HG03066 (cell line): ENCODE measurements around the gene RNLS.
"Not testable (repeated sequence)": the region's sequence is repeated elsewhere in the genome, so short reads cannot be mapped to it uniquely, and the experiment has no call there.

Experiments used
- ATAC-seq: cut with Tn5 transposase; IDR thresholded peaks from one replicate; pipeline ENCODE4 v1.9.1; 2021; ENCODE audit warnings: low read depth; ENCODE audit not compliant: unreplicated experiment

The RNLS gene

DNA sequence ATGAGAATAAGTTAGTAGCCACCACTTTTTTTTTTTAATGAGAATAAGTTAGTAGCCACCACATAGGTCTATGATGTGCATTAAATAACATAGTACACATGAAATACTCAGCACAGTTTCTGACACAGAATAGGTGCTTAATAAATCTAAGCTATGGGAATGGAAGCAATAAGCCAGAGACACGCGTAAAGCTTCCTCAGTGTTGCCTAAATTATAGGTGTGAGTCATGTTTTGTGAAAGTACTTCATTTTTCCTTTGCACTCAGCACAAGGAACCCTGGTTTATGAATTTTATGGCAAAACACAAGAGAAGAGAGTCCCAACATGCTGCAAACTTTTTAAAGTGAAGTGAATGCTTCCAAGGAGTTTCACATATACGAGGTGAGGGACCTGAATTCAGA is 267.4 kb downstream of the RNLS start:
- ATAC-seq, result no peak

DNA sequence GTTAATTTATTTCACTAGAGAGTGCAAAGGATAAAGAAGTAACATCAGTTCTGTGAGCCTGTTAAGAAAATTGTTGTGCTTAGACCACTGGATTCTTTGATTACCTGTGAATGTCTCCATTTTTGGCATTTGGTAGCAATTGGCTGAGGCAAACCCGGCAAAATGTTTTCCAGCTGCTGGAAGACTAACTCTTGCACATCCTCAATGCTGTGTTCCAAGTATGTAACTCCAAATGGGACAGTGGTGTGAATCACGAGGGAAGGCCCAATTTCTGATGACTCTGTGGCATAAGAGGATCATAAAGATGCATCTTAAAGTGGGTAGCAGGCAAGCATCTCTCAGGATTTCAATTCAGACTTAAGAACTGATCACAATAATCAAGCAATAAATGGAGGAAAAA is 268.8 kb downstream of the RNLS start:
- ATAC-seq, result no peak

DNA sequence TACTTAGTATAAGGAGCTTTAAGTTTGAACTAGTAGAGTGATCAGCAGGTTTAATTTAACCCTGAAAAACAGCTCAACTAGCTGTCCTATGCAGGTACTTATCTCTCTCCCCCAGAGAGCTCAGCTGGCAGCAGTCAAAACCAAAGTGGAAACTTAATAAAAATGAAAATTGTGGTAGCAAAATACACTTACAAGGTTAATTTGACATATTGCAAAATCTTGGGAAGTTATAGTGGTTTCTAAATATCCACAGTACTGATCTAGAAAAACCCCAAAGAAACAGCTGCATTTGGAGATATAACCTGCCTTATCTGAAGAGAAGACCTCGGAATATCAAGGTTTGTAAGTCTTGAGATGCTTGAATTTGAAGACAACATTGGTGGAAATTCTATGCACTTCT is 269.2 kb downstream of the RNLS start:
- no peak for ATAC-seq

DNA sequence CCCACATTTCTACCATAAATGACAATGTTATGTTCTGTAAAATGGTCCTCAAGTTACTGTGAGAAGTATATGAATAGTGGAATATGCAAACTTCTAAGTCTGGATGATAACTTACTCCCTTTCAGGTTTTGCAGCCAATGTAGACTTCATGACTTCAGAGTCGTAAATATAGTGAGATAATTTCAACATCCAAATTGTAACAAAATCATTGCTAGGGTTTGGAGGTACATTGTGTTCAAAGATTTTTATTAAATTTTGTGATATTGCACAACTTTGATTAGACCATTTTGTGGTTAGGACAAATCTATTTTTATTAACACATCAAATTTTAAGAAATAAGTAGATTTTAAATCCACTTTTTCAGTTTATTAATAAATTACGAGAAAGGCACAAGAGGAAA is 270.3 kb downstream of the RNLS start:
- ATAC-seq, result no peak

DNA sequence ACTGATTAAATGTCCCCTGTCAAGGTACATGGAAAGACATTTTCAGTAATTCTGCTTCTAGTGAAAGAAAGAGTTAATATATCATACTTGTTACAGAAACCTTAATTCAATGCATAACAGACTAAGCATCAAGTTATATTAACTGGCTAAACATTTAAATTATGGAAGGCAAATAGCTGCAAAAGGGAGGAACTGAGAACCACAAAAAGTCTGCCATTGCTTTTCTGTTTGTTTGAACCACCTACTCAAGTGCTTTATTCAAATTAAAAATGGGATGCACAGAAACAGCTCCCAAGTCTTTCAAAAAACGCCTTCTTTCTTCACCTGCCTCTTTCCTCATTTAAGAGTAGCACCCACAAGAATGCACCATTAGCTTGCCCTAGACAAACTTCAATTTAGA is 271.9 kb downstream of the RNLS start:
- no peak for ATAC-seq

DNA sequence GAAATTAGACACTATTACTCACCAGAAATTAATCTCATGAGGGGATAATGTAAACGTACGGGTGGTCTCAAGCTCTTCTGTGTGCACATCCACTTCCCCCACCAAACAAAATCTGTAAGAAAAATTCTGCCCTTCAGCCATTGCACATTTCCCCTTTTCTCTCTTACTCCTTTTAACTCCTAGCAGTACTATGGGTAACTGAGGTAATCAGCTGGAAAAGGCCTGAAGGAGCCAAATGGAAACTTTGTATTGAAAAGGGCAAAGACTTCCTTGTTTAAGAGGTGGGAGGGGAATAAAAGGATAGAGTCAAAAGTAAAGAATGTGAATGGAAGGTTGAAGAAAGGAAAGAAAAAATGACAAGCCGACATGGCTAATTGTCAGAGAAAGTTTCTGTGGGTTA is 273.8 kb downstream of the RNLS start:
- ATAC-seq, result no peak

DNA sequence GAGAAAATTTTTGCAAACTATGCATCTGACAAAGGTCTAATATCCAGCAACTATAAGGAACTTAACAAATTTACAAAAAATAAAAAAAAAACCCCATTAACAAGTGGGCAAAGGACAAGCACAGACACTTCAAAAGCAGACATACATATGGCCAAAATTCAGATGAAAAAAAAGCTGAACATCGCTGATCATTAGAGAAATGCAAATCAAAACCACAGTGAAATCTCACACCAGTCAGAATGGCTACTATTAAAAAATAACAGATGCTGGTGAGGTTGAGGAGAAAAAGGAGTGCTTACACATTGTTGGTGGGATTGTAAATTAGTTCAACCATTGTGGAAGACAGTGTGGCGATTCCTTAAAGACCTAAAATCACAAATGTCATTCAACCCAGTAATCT is 274.8 kb downstream of the RNLS start:
- ATAC-seq, result not testable (repeated sequence)

DNA sequence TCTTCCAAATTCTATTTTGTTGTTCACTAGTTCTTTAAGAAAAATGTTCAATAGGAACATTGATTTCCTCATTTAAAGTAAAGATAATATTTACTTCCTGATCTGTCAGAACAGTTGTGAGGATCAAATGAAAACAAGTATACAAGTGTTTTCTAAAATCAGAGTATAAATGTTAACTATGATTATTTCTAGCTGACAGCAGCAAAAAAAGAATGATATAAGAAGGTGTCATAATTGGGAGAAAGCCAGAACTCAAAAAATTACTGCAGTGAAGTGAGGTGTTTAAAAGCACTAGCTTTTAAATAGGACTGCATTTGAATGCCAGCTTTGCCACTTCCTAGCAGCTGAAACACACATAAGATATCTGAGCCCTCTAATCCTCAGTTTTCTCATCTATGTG is 283.3 kb downstream of the RNLS start:
- no peak for ATAC-seq

DNA sequence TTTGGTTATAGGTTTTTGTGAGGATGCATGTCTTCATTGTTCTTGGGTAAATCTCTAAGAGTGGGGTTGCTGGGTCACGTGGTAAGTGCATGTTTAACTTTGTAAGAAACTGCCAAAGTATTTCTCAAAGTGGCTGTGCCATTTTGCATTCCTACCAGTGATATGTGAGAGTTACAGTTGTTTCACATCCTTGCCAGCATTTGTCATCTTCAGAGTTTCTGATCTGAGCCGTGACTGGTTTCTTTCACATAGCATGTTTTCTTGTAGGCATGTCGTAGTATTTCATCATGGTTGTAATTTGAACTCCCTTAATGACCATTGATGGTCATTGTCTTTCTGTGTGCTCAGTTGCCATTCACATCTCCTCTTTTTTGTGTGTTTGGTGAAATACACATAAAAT is 286.0 kb downstream of the RNLS start:
- ATAC-seq, result no peak

DNA sequence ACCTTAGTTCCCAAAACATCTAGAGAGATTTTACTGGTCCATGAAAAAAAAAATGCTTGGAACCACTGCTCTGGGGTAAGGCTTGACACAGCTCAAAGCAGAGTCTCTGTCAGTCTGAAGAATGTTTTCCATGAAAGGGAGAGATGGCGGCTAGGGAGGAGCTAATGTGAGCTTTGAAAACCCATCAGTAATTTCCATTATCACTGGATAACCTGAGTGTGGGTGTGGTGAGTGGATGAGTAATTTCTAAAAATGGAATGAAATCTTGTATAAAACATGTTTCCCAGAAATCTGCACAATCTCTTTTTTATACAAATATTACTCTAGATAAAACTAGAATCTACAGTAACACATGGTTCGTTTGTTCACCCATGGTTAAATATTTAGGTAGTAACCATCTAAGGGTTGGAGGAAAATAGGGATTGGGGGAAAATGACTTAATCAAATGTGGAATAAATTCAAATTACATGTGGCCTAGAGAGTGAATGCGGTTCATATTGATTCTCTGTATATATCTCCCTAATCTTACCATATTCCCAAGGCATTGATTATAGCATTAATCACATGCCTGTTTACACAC is 289.4 kb downstream of the RNLS start:
- ATAC-seq, result no peak

DNA sequence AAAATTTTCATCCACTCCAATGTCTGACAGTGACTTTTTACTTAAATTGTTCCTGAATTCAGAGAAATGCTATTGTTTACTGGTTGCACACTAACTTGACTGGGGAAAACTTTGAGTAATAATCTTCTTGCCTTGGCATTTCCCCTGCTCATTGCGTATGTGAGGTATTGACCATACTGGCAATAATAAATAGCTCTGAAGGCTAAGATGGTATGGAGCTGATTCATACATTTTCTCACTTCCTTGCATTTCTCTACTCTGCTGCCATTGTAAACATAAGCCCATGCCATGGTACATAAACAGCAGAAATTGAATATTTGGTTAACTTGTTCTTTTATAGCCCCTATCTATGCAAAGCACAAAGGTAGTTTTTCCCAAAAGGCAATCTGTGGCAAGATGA is 290.0 kb downstream of the RNLS start:
- no peak for ATAC-seq

DNA sequence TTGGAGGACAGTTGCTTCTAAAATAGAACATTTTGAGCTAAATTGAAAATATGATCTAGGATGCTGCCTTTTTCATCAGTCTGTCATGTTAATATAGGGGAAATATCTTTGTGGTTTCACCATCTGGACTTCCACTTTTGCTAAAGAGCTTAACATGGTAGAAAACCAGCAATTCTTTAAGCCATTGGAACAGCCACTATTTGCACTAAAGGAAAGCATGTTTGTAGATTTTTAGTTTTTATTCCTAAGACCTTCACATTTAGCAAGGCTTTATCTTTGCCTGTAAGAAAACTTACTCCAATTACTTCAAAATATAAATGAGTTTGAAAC is 291.0 kb downstream of the RNLS start:
- ATAC-seq, result no peak

DNA sequence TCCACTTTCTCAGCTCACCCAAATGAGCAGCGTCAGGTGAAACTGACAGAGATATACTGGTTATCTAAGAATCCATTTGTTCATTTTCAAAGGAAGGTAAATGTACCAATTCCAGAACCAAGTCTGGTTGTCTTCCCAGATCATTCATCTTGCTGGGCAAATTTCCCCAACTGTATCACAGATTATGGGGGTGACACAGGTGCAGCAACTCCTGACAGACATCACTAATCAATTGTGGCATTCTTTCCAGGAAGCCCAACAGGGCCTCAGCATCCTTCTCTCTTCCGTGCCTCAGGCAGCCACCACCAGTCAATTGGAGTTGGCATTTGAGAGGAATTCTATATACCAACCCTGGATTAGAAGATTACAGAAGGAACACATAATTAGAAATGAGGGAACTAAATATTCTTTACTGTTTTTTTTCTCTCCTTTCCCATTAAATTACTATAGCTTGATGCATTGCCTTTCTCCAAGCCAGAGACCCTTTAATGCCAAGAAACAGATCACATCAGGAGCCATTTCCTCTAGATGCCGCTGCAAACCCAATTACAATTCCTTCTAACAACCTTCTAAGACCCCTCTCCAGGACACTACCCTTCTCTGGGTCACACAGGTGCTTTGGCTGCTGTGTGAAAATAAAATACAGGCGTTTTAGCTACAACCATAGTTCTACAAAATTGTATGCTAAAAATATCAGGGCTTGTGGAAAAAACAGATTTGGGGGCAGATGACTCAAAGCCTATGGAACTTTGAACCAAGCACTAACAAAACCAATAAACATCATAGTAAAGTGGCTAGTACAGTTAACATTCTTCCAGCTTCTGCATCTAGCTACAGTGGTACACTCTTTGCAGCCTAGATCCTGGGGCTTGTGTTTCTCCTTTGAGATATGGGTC is 291.6 kb downstream of the RNLS start:
- no peak for ATAC-seq

DNA sequence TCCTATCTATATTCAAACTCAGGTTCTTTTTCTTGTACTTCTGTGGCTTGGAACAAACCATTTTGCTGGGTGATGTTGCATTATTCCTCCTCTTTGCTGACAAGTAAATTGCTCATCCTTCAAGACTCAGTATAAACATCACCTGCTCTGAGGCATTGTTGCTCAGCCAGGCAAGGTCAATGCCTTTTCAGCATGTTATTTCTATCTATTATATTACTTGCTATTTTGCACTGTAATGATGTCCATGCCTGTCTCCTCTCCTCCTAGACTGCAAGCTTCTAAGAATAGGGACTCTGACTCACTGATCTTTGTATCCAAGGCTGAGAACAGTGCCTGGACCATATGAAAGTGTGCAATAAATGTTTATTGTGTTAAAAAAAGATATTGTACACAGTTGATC is 293.8 kb downstream of the RNLS start:
- no peak for ATAC-seq

DNA sequence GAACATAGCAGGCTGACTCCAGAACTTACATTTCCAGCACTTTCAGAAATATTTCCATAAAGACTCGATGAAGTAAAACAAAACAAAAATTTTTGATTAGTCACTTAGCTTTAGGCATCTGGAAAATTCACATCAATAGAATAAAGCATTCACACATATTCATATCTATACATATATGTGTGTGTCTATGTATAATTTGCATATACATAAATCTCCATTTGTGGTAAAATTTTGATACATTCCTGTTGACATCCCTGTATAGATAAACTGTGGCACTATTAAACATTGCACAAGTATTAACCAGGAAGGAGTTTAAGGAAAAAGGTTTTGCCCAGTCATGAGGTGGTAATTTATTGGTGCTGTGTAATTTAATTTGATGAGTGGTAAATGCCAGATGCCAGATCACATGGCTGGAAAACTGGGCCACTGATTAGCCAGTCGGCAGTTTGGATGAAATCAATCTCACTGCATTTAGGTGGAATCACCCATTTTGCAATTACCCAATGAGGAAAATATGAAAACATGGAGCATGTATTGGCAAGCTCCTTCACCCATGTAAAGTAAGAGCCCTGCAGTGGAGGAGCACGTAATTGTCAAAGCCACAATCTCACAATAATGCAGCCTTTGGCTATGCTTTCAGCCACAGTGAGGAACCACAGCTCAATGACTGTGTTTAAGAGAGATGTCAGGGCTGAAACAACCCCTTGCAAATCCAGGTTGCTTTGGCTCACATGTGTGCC is 294.6 kb downstream of the RNLS start:
- ATAC-seq, result peak; percentile 62

DNA sequence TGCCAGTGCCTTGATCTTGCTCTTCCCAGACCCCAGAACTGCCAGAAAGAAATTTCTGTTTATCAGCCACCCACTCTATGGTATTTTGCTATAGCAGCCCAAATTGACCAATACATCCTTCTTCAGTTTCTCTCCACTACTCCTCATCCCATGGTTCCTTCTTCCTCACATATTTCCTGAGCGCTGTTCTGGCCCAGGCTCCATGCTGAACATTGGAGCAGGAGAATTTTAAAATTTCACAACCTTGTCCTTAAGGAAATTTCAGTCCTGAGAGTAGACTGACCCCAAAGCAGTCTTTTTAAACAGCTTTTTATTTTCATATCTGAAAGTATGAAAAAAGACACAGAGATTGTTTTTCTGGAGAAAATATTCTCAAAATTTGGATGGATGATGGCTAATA is 297.1 kb downstream of the RNLS start:
- ATAC-seq, result no peak

DNA sequence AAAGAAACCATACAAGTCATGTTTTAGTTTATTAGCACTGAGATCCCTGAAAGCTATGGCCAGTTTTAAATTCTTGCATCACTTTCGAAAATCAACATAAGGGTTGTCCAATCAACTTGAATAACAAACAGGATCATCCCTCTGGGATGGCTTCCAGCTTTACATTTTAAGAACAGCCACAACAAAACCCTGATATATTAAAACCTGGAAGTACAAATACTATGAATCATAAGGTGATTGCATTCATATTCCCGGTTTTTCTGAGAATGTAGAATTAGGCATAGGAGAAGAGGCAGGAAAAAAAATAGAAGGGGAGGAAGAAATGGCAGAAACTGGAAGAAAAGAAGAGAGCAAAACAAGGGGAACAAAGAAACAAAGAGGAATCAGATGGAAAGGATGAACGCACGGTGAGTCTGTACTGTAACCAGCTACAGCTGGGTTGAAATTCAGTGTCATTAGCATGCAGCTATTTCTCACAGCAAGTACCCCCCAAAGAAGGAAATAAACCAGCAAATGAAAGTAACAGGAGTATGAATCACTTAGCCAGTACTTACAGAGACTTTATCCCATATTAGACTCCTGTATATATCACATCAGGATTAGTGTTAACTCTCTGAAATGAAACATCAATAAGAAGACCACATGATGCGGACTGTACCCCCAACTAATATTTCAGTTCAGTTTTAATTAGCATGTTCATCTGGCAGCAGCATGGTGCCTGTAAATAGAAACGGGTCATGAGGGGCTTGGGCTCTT is 301.3 kb downstream of the RNLS start:
- no peak for ATAC-seq

DNA sequence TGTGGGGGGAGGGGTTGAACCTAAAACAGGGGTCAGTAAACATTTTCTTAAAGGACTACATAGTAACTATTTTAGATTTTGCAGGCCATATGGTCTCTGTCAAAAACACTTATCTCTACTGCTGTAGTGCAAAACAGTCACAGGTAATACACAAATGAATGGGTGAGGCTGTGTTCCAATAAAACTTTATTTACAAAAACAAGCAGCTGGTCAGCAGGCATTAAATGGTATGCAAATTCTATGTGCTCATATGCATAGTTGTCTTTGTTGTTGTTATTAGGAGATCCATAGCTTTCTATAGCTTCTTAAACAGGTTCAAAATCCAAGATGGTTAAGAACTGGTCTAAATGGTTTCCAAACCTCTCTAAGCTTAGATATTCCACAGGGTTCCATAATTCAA is 302.6 kb downstream of the RNLS start:
- ATAC-seq, result no peak

DNA sequence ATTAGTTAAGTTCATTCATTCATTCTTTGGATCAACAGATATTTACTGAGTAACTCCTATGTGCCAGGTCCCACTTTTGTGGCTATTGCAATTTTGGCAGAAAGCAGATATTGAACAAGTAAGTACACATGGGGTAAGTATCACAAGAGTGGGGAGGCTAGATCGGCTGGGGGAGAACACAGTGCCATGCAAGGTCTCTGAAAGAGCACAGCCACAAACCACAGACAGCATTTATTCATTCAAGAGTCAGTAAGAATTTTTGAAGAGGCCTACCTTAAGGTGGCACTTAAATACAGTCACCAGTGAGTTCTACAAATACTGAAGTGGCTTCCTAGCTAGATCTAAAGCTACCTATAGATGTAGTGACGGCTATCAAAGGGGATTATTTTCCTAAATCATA is 304.2 kb downstream of the RNLS start:
- ATAC-seq, result no peak

DNA sequence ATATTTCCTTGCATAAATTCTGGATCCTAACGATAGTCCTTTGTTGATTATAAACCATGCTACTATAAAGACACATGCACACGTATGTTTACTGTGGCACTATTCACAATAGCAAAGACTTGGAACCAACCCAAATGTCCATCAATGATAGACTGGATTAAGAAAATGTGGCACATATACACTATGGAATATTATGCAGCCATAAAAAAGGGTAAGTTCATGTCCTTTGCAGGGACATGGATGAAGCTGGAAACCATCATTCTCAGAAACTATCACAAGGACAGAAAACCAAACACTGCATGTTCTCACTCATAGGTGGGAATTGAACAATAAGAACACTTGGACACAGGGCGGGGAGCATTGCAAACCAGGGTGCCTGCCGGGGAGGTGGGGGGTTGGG is 306.2 kb downstream of the RNLS start:
- ATAC-seq, result not testable (repeated sequence)

DNA sequence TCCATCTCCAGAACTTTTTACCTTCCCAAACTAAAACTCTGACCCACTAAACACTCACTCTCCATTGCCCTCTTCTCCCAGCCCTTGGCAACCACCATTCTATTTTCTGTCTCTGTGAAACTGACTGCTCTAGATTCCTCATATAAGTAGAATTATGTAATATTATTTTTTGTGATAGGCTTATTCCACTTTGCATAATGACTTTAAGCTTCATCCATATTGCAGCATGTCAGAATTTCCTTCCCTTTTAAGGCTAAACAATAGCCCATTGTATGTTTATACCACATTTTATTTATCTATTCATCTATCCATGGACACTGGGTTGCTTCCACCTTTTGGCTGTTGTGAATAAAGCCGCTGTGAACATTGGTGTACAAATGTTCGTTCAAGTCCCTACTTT is 308.8 kb downstream of the RNLS start:
- ATAC-seq, result no peak
